SK-N-SH treated with all-trans-retinoic acid at 6 μM for 48 hours (cell line): Measurements from ENCODE around the gene GPN1.

Experiments used
- ARNTL ChIP-seq: fragments of 450-650 bp; formaldehyde crosslinking; IDR thresholded peaks from 2 replicates; pipeline ENCODE4 v1.5.0; 2020; ENCODE audit warnings: low read depth, mild to moderate bottlenecking, moderate library complexity, borderline replicate concordance
- BACH2 ChIP-seq: fragments of 250-450 bp; sonication (Bioruptor Pico); IDR thresholded peaks from 2 replicates; pipeline ENCODE4 v1.9.0; 2021; ENCODE audit warnings: mild to moderate bottlenecking, borderline replicate concordance
- OSR1 ChIP-seq: fragments of 250-450 bp; sonication (Bioruptor Pico); IDR thresholded peaks from 2 replicates; pipeline ENCODE4 v1.8.0; 2022; ENCODE audit warnings: moderate library complexity, mild to moderate bottlenecking, inconsistent platforms
- PATZ1 ChIP-seq: fragments of 250-450 bp; sonication (Bioruptor Pico); IDR thresholded peaks from 2 replicates; pipeline ENCODE4 v1.8.0; 2020; ENCODE audit warnings: mild to moderate bottlenecking, moderate library complexity, borderline replicate concordance
- PPARA ChIP-seq: fragments of 250-450 bp; sonication (Bioruptor Pico); IDR thresholded peaks from 2 replicates; pipeline ENCODE4 v1.5.0; 2020; ENCODE audit warnings: mild to moderate bottlenecking, borderline replicate concordance
- RARB ChIP-seq: fragments of 250-450 bp; sonication (Bioruptor Pico); IDR thresholded peaks from 2 replicates; pipeline ENCODE4 v1.8.0; 2021; ENCODE audit warnings: mild to moderate bottlenecking, moderate library complexity
- ZFP30 ChIP-seq: fragments of 450-650 bp; formaldehyde crosslinking; IDR thresholded peaks from 2 replicates; pipeline ENCODE4 v1.5.0; 2022; ENCODE audit warnings: mild to moderate bottlenecking, moderate library complexity
- ZNF565 ChIP-seq: fragments of 450-650 bp; formaldehyde crosslinking; conservative IDR thresholded peaks from 2 replicates; pipeline ENCODE4 v1.5.0; 2020; ENCODE audit warnings: low read depth, mild to moderate bottlenecking, moderate library complexity
- TF ChIP-seq, protein P1 (sequence below): fragments of 250-450 bp; sonication (Bioruptor Pico); IDR thresholded peaks from 2 replicates; pipeline ENCODE4 v1.5.0; 2020; ENCODE audit warnings: mild to moderate bottlenecking, moderate library complexity

- TF ChIP-seq ARNTL (CRISPR knock-in tag) = no peak
- no peak for TF ChIP-seq PATZ1 (CRISPR knock-in tag)
- no peak for TF ChIP-seq BACH2 (CRISPR knock-in tag)
- TF ChIP-seq, protein P1, sequence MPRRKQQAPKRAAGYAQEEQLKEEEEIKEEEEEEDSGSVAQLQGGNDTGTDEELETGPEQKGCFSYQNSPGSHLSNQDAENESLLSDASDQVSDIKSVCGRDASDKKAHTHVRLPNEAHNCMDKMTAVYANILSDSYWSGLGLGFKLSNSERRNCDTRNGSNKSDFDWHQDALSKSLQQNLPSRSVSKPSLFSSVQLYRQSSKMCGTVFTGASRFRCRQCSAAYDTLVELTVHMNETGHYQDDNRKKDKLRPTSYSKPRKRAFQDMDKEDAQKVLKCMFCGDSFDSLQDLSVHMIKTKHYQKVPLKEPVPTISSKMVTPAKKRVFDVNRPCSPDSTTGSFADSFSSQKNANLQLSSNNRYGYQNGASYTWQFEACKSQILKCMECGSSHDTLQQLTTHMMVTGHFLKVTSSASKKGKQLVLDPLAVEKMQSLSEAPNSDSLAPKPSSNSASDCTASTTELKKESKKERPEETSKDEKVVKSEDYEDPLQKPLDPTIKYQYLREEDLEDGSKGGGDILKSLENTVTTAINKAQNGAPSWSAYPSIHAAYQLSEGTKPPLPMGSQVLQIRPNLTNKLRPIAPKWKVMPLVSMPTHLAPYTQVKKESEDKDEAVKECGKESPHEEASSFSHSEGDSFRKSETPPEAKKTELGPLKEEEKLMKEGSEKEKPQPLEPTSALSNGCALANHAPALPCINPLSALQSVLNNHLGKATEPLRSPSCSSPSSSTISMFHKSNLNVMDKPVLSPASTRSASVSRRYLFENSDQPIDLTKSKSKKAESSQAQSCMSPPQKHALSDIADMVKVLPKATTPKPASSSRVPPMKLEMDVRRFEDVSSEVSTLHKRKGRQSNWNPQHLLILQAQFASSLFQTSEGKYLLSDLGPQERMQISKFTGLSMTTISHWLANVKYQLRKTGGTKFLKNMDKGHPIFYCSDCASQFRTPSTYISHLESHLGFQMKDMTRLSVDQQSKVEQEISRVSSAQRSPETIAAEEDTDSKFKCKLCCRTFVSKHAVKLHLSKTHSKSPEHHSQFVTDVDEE = no peak
- TF ChIP-seq RARB = no peak
- no peak for TF ChIP-seq PPARA (CRISPR knock-in tag)
- no peak for TF ChIP-seq ZNF565 (CRISPR knock-in tag)
- no peak for TF ChIP-seq OSR1 (CRISPR knock-in tag)
- TF ChIP-seq ZFP30 (CRISPR knock-in tag) = no peak
Measured at GRCh38 chr2:27615316-27615715, 13.5 kb upstream of the GPN1 start.
